Measurements from ENCODE around the gene NFILZ.
"Not testable (repeated sequence)": the region's sequence is repeated elsewhere in the genome, so short reads cannot be mapped to it uniquely, and the experiment has no call there.

NFILZ gene

GRCh38 chr19:8611877-8612806 is 18.3 kb upstream of the NFILZ start:
- no peak for DNase-seq

GRCh38 chr19:8612807-8613171 is 17.6 kb upstream of the NFILZ start:
- DNase-seq, result no peak

- no peak for DNase-seq
Measured at GRCh38 chr19:8614455-8614854, 16.0 kb upstream of the NFILZ start.

GRCh38 chr19:8615024-8615423 is 15.4 kb upstream of the NFILZ start:
- no peak for DNase-seq

GRCh38 chr19:8615813-8616596 is 14.4 kb upstream of the NFILZ start:
- no peak for DNase-seq

- no peak for DNase-seq
Measured at GRCh38 chr19:8616861-8617260, 13.6 kb upstream of the NFILZ start.

- not testable (repeated sequence) for DNase-seq
Measured at GRCh38 chr19:8617325-8617724, 13.1 kb upstream of the NFILZ start.

GRCh38 chr19:8617984-8618383 is 12.4 kb upstream of the NFILZ start:
- no peak for DNase-seq

GRCh38 chr19:8618751-8619150 is 11.7 kb upstream of the NFILZ start:
- DNase-seq, result no peak

GRCh38 chr19:8622886-8623285 is 7.5 kb upstream of the NFILZ start:
- not testable (repeated sequence) for DNase-seq

- DNase-seq, result no peak
Measured at GRCh38 chr19:8626842-8627241, 3.6 kb upstream of the NFILZ start.

- no peak for DNase-seq
Measured at GRCh38 chr19:8629184-8629583, 1.2 kb upstream of the NFILZ start.

- no peak for DNase-seq
Measured at GRCh38 chr19:8630796-8631424, 477 bp downstream of the NFILZ start.

- no peak for DNase-seq
Measured at GRCh38 chr19:8631425-8631819, 989 bp downstream of the NFILZ start.

- no peak for DNase-seq
Measured at GRCh38 chr19:8635422-8635821, 5.0 kb downstream of the NFILZ start.

GRCh38 chr19:8637070-8637469 is 6.6 kb downstream of the NFILZ start:
- DNase-seq, result not testable (repeated sequence)

- no peak for DNase-seq
Measured at GRCh38 chr19:8638078-8638619, 7.7 kb downstream of the NFILZ start.

GRCh38 chr19:8639821-8640401 is 9.5 kb downstream of the NFILZ start:
- DNase-seq, result no peak

- DNase-seq, result no peak
Measured at GRCh38 chr19:8640402-8641004, 10.1 kb downstream of the NFILZ start.

GRCh38 chr19:8641221-8641907 is 10.9 kb downstream of the NFILZ start:
- DNase-seq, result no peak

- DNase-seq, result no peak
Measured at GRCh38 chr19:8641908-8642547, 11.6 kb downstream of the NFILZ start.
